Parathyroid adenoma (tissue), 2 donors: Measurements from ENCODE around the gene UBE2E1.

Experiments used
- H2AFZ ChIP-seq: fragments of 300-600 bp; sonication (generic); one replicate; pipeline ENCODE4 v1.7.0; 2017; ENCODE audit warnings: antibody characterized with exemption, mild to moderate bottlenecking
- H3K27ac ChIP-seq: fragments of 300-600 bp; sonication (generic); one replicate; pipeline ENCODE4 v1.7.0; 2017
- H3K27me3 ChIP-seq: fragments of 300-600 bp; sonication (generic); one replicate; pipeline ENCODE4 v1.7.0; 2017; ENCODE audit warnings: low read length; ENCODE audit not compliant: control insufficient read depth, insufficient read depth
- H3K36me3 ChIP-seq: fragments of 300-600 bp; sonication (generic); one replicate; pipeline ENCODE4 v1.7.0; 2017; ENCODE audit warnings: low read length; ENCODE audit not compliant: control insufficient read depth, insufficient read depth
- H3K4me1 ChIP-seq: fragments of 300-600 bp; sonication (generic); one replicate; pipeline ENCODE4 v1.7.0; 2017; ENCODE audit warnings: control low read depth
- H3K4me2 ChIP-seq: fragments of 300-600 bp; sonication (generic); one replicate; pipeline ENCODE4 v1.7.0; 2017; ENCODE audit warnings: low read length
- H3K4me3 ChIP-seq: fragments of 300-600 bp; sonication (generic); one replicate; pipeline ENCODE4 v1.7.0; 2017; ENCODE audit warnings: low read depth, low read length
- H3K79me2 ChIP-seq: fragments of 300-600 bp; sonication (generic); one replicate; pipeline ENCODE4 v1.7.0; 2017; ENCODE audit warnings: control low read depth
- H3K9ac ChIP-seq: fragments of 300-600 bp; sonication (generic); one replicate; pipeline ENCODE4 v1.7.0; 2017; ENCODE audit warnings: mild to moderate bottlenecking
- H3K9me3 ChIP-seq: fragments of 300-600 bp; sonication (generic); one replicate; pipeline ENCODE4 v1.7.0; 2017; ENCODE audit warnings: low read length; ENCODE audit not compliant: control insufficient read depth
- TF ChIP-seq, protein P1 (sequence below): fragments of 300-600 bp; sonication (generic); IDR thresholded peaks from one replicate; pipeline ENCODE4 v1.7.0; 2017; ENCODE audit warnings: antibody characterized with exemption, mild to moderate bottlenecking
- donor health status: primary hyperparathyroidism.

The UBE2E1 gene

DNA sequence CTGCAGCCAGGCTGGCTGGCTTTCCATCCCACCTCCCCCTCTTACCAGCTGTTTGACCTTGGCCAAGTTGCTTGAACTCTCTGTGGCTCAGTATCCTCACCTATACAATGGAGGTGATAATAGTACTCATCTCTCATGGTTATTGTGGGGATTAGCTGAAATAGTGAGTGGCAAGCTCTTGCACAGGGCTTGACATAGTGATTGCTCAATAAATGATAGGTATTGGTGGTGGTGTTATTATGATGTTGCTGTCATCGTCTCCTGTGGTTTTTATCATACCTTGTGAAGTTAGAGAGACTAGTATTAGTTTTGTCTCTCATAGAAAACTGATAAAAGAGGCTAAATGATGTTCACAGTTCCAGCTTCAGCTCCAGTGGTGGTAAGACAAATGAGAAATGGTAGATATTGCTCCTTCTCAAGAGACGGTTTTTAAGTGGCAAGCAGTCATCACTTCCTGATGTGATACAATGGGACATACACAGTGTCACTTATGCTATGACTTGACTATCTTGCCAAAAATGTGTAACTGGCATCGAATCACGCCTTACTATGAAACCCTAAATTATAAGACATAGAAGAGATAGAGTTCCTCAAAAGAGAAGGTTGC, 12.1 kb upstream of the UBE2E1 start:
- no peak overlapping the region for H3K27ac ChIP-seq
- no peak overlapping the region for H3K9ac ChIP-seq
- no peak overlapping the region for H3K4me2 ChIP-seq
- no peaks in the 10 kb centered on the region for H3K27me3 ChIP-seq
- H3K36me3 ChIP-seq = no peaks in the 10 kb centered on the region
- TF ChIP-seq, protein P1, sequence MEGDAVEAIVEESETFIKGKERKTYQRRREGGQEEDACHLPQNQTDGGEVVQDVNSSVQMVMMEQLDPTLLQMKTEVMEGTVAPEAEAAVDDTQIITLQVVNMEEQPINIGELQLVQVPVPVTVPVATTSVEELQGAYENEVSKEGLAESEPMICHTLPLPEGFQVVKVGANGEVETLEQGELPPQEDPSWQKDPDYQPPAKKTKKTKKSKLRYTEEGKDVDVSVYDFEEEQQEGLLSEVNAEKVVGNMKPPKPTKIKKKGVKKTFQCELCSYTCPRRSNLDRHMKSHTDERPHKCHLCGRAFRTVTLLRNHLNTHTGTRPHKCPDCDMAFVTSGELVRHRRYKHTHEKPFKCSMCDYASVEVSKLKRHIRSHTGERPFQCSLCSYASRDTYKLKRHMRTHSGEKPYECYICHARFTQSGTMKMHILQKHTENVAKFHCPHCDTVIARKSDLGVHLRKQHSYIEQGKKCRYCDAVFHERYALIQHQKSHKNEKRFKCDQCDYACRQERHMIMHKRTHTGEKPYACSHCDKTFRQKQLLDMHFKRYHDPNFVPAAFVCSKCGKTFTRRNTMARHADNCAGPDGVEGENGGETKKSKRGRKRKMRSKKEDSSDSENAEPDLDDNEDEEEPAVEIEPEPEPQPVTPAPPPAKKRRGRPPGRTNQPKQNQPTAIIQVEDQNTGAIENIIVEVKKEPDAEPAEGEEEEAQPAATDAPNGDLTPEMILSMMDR = no peak
- no peaks in the 10 kb centered on the region for H3K9me3 ChIP-seq
- H3K79me2 ChIP-seq = no peaks in the 10 kb centered on the region
- no peaks in the 10 kb centered on the region for H3K4me1 ChIP-seq
- no peak overlapping the region for H3K4me3 ChIP-seq
- H2AFZ ChIP-seq = no peak overlapping the region

DNA sequence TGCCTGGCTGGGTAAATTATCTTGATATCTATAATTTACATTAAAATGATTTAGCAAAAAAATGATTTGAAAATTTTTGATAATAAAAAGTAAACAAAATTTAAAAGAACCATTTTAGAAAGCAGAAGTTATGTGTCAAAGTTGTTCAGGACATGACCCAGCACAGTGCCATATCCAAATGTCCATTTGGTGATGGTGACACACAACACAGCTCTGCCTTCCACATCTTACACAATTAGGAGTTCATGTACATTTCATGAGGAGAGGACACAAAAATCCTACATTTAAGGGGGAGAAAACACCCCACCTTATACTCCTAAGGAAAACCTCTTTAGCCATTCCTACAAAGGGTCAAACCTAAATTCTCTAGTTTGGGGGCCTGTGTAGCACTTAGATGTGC, 10.7 kb upstream of the UBE2E1 start:
- H2AFZ ChIP-seq = no peak overlapping the region
- H3K9ac ChIP-seq = no peak overlapping the region
- TF ChIP-seq, protein P1 = no peak
- H3K79me2 ChIP-seq = no peaks in the 10 kb centered on the region
- H3K27me3 ChIP-seq = no peaks in the 10 kb centered on the region
- H3K4me1 ChIP-seq = no peaks in the 10 kb centered on the region
- H3K27ac ChIP-seq = no peak overlapping the region
- no peak overlapping the region for H3K4me2 ChIP-seq
- no peaks in the 10 kb centered on the region for H3K36me3 ChIP-seq
- H3K4me3 ChIP-seq = no peak overlapping the region
- H3K9me3 ChIP-seq = no peaks in the 10 kb centered on the region

DNA sequence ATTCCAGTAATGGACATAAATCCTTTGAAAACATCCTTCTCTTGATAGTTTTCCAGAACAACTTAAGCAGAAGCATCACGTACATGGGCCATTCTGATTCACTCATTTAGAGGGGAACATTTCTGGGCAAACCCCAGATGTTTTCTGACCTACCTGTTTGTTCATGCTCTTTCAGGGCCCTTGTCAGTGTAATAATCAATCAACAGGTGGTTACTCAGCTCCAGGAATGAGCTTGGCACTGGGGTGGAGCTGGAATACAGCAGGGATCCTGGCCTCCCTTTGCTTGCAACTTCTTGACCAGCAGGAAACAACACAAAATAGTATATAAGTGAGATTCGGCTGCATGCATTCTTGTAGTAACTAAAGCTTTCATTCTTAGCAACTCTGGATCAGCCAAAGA, 9.2 kb upstream of the UBE2E1 start:
- no peak overlapping the region for H3K4me3 ChIP-seq
- H3K36me3 ChIP-seq = no peaks in the 10 kb centered on the region
- no peak overlapping the region for H2AFZ ChIP-seq
- H3K9me3 ChIP-seq = no peaks in the 10 kb centered on the region
- H3K9ac ChIP-seq = no peak overlapping the region
- no peak overlapping the region for H3K4me2 ChIP-seq
- H3K27me3 ChIP-seq = no peaks in the 10 kb centered on the region
- H3K27ac ChIP-seq = no peak overlapping the region
- TF ChIP-seq, protein P1 = no peak
- no peaks in the 10 kb centered on the region for H3K4me1 ChIP-seq
- no peaks in the 10 kb centered on the region for H3K79me2 ChIP-seq

DNA sequence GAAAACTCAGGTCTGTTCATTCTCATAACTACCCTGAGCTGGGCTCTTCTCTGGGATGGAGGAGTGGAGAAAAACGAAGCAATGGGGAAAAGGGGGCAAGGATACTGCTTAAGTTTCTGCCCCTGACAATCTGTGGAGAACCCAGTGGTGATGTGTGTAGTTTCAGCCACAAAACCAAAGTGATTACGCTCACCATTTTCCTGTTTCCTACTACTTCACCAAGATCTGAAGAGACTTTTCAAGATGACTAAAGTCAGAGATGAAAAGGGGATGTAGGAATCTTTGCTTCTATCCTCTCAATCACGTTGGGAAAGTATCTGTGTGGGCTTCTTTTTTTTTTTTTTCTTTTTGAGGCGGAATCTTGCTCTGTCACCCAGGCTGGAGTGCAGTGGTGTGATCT, 8.3 kb upstream of the UBE2E1 start:
- H3K36me3 ChIP-seq = no peaks in the 10 kb centered on the region
- TF ChIP-seq, protein P1 = no peak
- no peaks in the 10 kb centered on the region for H3K4me1 ChIP-seq
- no peak overlapping the region for H3K27ac ChIP-seq
- H3K4me3 ChIP-seq = no peak overlapping the region
- H3K9me3 ChIP-seq = no peaks in the 10 kb centered on the region
- no peak overlapping the region for H3K4me2 ChIP-seq
- H3K79me2 ChIP-seq = no peaks in the 10 kb centered on the region
- no peaks in the 10 kb centered on the region for H3K27me3 ChIP-seq
- H2AFZ ChIP-seq = no peak overlapping the region
- no peak overlapping the region for H3K9ac ChIP-seq

DNA sequence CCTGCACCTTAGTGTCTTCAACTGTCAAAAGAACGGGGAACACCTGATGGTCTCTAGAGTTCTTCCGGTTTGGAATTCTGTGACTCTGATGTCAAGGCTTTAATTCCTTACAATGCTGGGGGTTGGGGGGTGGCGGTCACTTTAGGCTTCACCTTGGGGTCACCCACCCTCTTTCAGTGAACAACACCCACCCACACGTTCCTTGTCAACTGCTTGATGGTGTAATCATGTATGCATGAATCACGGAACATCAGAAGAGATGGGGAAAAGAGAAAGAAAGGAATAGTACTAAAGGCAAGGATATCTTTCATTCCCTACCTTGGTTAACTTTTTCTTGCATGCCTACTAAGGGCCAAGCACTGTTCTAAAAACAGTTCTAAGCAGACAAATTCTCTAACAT, 7.3 kb upstream of the UBE2E1 start:
- TF ChIP-seq, protein P1 = no peak

More for the DNA sequence above, 7.3 kb upstream of the UBE2E1 start:
- Histone ChIP-seq H2AFZ (no peak overlapping the region), H3K4me3 (no peak overlapping the region), H3K36me3 (no peaks in the 10 kb centered on the region), H3K9me3 (no peaks in the 10 kb centered on the region), H3K9ac (no peak overlapping the region), H3K4me2 (no peak overlapping the region), H3K79me2 (no peaks in the 10 kb centered on the region), H3K4me1 (no peaks in the 10 kb centered on the region), H3K27me3 (no peaks in the 10 kb centered on the region), H3K27ac (no peak overlapping the region)
